Amniotic stem cell (primary cell): ENCODE measurements around the gene CACFD1.

Experiments used
- DNase-seq: peaks from one replicate; lab custom pipeline; 2025; lab: John Stamatoyannopoulos, UW

CACFD1 gene

GRCh38 chr9:133502112-133502511 lies 42.3 kb downstream of the CACFD1 start:
- no peak for DNase-seq

DNA sequence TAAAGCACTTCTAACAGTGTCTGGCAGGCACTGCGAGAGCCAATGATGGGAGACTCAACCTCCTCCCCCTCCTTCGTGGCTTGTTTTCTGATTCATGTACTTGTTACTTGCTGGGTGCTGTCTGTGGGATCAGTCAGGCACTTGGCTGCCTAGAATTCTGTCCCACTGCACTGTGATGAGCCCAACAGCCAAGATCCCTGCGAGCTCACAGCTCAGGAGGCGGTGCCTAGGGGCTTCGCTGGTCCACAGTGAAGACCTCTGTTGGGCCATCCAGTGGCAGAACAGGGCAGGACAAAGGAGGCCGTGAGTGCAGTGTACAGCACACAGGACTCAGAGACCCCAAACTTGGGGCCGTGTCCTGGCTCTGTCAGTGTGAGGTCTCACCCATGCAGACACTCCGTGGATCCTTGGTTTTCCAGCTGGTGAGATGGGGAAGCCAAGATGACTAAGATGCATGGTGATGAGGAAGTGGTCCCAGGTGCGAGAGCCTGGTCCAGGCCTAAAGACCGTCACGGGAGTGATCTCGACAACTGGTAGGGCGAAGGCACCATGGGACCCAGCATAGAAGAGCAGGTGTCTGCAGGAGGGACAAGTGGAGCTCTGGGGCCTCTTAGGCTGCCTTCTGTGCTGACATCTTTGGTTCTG lies 45.5 kb downstream of the CACFD1 start:
- DNase-seq = no peak

GRCh38 chr9:133505901-133506652 lies 46.3 kb downstream of the CACFD1 start:
- DNase-seq = no peak

- no peak for DNase-seq
Measured at GRCh38 chr9:133506653-133507038, 46.9 kb downstream of the CACFD1 start.

DNA sequence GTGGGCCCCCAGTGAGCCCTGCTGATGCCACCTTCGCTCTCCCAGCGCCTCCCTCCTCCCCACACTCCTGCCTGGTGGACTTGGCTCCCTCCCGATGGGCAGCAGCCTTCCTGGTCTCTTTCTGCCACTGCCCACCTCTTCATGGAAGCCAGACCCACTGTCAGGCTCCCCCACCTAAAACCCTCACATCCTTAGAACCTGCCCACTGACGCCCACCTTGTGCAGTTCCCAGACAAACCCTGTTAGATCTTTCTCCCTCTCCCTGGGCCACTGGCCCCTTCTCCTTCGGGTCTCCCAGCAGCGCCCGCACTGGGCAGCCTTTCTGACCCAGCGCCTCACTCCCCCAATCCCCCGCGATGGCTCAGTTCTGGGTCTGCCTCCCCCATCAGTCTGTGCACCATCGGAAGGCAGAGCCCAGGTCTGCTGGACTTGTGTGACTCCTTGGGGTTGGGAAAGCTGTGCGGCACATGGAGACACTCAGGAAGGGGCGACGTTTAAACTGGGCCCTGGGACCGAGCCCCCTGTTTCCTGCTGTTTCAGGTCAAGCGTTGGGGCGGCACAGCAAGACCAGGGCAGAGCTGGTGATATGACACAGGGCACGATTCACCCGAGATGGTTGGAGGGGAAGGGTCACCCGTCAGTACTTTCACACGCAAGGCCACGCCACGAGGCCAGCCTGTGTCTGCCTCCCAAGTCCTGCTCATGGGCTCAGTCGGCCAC lies 47.6 kb downstream of the CACFD1 start:
- DNase-seq = no peak

GRCh38 chr9:133508046-133508445 lies 48.3 kb downstream of the CACFD1 start:
- no peak for DNase-seq

DNA sequence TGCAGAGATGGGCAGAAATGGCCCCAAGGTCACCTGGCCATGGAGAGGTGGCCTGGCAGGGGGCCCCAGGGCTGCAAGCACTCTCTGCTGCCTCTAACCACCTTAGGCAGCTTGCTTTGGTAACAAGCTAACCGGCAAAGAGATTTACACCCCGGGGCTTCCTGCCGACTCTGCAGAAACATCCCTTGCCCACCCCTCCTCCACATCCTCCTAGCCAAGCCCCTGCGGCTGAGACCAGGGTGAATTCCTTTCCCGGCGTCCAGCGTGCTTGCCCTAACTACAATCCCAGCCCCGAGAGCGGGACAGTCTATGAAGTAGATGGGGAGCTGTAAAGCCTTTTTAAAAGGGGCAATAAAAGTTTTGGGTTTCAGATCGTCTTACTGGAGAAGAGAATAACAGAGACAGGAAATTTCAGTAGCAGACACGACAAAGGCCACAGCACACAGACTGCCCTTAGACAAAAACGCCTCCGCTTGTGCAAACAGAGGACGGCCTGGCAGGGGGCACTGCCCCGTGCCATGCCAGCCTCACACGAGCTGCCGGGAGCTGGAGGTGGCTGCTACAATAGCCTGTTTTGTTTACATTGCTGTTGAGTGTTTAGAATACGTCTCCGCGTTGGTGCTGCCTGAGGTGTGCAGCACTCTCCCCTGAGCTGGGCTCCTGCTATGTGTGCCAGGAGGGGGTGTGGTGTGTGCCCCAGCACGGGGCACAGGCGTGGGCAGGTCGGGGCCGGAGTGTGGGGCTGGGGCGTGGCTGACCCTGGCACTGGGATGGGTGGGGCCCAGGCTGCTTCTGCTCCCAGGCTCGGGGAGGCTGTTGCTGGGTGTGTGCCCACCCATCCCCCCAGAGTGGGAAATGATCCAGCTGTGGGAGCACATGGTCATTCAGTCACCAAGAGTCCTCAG lies 49.7 kb downstream of the CACFD1 start:
- no peak for DNase-seq

DNA sequence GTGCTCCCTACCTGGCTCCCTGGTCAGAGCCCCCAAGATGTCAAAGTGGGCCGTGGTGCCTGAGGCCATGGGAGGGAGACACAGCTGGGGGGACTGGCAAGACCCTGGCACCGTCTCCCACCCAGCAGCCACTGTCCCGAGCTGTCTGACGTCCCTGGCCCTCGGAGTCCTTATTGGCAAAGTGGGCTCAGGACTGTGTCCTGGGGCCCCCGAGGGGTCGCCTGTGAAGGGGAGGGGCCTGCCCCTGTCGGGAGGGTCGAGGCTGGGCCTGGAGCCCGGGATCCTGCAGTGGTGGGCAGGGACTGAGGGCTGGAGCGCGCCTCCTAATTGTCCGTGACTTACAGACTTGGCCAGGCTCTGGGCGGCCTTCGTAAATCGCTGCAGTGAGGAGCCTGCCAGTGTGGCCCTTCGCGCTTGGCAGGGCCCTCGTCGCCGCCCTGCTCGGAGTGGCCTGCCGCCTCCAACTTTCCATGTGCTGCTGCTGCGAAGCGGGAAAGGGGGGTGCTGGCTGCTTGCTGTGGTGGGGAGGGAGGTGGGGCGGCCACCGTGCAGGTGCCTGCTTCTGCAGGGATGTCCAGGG lies 51.2 kb downstream of the CACFD1 start:
- no peak for DNase-seq

GRCh38 chr9:133511607-133512006 lies 51.8 kb downstream of the CACFD1 start:
- no peak for DNase-seq

GRCh38 chr9:133512253-133513213 lies 52.8 kb downstream of the CACFD1 start:
- DNase-seq = no peak

DNA sequence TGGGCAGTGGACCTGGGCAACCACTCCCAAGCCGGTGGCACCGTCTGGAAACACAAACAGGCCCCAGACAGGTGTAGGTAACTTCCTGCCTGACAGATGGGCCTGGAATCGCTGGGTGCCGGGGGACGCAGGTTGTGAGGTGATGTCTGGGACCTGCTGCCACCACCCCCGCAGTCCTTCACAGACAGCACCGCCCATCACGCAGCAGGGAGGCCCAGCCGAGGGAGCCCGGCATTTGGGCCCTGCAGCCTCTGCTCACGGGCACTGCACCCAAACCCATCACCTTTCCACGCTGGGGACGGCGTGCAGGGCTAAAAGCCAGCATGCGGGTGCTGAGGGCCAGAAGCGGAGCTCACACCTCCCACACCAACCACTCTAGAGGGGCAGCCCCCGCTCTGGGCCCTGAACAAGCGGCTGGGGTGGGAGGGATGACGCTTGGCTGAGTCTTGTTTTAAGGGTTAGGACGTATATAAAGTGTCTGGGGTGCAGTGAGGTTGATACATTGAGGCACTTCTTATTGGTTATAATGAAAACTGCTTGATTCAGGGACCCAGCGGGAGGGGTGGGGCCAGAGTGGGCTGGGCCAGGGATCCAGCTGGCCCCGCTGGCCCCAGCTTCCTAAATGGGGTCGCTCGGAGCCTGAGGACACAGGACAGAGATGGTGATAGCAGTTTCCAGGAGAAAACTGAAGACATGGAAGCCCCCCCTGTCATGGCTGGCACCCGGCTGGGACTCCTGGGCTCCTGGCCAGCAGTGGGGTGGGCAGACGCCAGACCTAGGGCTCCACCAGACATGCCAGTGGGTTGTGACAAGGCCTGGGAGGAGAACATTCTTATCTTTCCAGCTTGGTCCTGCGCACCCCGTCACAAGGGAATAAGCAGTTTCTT lies 53.7 kb downstream of the CACFD1 start:
- DNase-seq = no peak

- no peak for DNase-seq
Measured at GRCh38 chr9:133514460-133515239, 54.9 kb downstream of the CACFD1 start.

DNA sequence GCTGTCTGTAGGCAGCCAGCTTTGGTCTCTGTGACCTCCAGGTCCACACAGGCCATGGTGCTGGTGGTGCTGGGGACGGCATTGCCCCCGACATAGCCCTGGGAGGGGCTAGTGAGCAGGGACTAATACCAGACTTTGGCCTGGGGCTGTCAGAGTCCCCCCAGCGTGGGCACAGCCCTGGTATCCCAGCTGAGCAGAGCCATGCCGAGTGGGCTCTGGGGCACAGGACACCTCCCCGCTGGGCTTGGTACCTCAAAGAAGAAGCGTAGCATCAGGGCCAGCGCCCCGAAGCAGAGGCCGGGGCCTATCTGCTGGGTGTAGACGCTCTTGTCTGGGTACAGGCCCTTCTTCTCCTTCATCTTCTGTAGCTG lies 55.4 kb downstream of the CACFD1 start:
- DNase-seq = no peak

GRCh38 chr9:133515615-133516255 lies 56.0 kb downstream of the CACFD1 start:
- no peak for DNase-seq

DNA sequence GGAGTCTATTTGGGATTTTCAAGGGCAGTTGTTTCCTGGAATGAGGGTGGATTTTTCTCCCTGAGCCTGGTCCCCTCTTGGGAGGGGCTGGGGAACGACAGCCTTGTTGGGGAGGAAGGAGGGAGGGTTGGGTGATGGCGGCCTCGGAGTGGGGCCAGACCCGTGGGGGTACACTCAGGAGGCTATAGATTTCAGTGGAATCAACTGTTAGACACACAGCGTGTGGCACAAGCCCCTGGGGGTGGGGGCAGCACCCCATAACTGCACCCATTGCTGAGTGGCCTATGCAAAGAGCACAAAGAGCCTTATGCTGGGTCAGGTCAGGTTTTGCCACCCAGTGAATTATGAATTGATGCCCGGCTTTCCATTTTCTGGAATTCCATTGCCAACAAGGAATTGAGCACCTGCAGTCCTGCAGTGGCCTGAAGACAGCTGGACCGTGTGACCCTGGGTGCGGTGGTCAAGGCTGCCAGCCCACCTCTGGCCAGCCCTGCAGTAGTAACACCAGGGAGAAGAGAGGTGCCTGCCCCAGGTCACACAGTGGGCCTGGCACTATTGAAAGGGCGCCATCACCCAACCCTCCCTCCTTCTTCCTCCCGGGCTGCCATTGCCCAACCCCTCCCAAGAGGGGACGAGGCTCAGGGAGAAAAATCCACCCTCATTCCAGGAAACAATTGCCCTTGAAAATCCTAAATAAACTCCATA lies 56.6 kb downstream of the CACFD1 start:
- no peak for DNase-seq

DNA sequence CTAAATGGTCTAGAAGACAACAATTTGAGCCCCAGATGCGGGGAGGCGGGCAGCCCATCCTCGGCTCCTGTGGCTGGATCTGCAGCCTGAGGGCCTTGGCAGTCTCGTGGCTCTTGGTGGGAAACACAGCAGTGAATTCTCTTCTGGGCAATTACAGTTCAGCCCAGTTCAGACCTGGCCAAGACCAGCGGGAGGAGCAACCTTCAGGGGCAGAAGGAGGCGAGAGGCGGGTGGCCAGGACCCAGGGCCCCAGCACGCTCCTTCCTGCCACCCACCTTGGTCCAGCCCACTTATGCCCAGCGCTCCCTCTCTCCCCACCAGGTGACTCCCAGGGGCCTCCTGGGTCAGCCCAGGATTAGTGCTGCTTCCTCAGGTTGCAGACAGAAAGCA lies 57.2 kb downstream of the CACFD1 start:
- no peak for DNase-seq

GRCh38 chr9:133517711-133518110 lies 57.9 kb downstream of the CACFD1 start:
- DNase-seq = no peak

- DNase-seq = no peak
Measured at GRCh38 chr9:133518200-133518599, 58.4 kb downstream of the CACFD1 start.
